ENCODE data around the gene UTP20. TPM values are rescaled to one million over a fixed set of nuclear protein-coding genes. Genes with fewer than 3 reads are reported as not detected.

The UTP20 gene
- polyA plus RNA-seq, 1 experiment, result 14.5 TPM

- H3K4me3 ChIP-seq (ENCODE audit: low read depth, low read length), result no peak overlapping the region
- ChIA-PET CTCF (no interaction called here), POLR2A (no interaction called here)
- no peaks in the 10 kb centered on the region for H3K9me3 ChIP-seq (ENCODE audit: control insufficient read depth, insufficient read depth, low read length)
- DNase-seq (ENCODE audit: low read depth, low spot score), result no peak
- no peaks in the 10 kb centered on the region for H3K27me3 ChIP-seq (ENCODE audit: control insufficient read depth, insufficient read depth, low read length)
- TF ChIP-seq CTCF (IDR thresholded peaks at IDR 0.05; ENCODE audit: low read depth, low read length), result no peak
- no peak overlapping the region for H3K27ac ChIP-seq (ENCODE audit: low read depth, low read length)
Observed at GRCh38 chr12:101424620-101425019, 144.7 kb downstream of the UTP20 start.

DNA sequence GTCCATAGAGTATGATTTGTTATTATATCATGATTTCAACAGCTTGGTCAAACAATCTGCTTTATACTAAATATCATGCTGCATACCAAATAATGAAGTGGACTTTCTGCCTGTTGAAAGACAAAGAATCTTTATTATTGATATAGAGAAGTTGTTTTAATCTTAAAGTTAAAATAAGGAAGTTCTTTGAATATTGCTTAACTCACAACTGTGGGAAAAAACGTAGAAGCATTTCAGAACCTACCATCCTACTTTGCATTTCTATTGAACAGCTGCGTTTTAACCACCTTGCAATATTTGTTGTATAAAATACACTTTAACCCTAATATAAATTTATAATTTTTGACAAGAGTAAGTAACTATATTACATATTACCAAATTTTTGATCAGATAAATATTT lies 150.6 kb downstream of the UTP20 start:
- POLR2A ChIA-PET, result no interaction called here

GRCh38 chr12:101436136-101436535 lies 156.2 kb downstream of the UTP20 start:
- no peak for DNase-seq (ENCODE audit: low read depth, low spot score)
- H3K4me3 ChIP-seq (ENCODE audit: low read depth, low read length), result no peak overlapping the region
- no peaks in the 10 kb centered on the region for H3K9me3 ChIP-seq (ENCODE audit: control insufficient read depth, insufficient read depth, low read length)
- no peaks in the 10 kb centered on the region for H3K27me3 ChIP-seq (ENCODE audit: control insufficient read depth, insufficient read depth, low read length)
- H3K27ac ChIP-seq (ENCODE audit: low read depth, low read length), result no peak overlapping the region
- TF ChIP-seq CTCF (IDR thresholded peaks at IDR 0.05; ENCODE audit: low read depth, low read length), result no peak
- ChIA-PET CTCF (no interaction called here), POLR2A (no interaction called here)

More for the DNA sequence above, 150.6 kb downstream of the UTP20 start:
- CTCF ChIA-PET, result interaction anchor here (1.2 to 1.4 kb wide), 2 partner anchors 16 to 410 kb away, joined by 3 to 4 read pairs; no protein-coding TSS in a partner anchor
- Histone ChIP-seq H3K4me3 (ENCODE audit: low read depth, low read length) (no peak overlapping the region), H3K9me3 (ENCODE audit: control insufficient read depth, insufficient read depth, low read length) (no peaks in the 10 kb centered on the region), H3K27me3 (ENCODE audit: control insufficient read depth, insufficient read depth, low read length) (no peaks in the 10 kb centered on the region), H3K27ac (ENCODE audit: low read depth, low read length) (no peak overlapping the region)
- TF ChIP-seq CTCF (IDR thresholded peaks at IDR 0.05; ENCODE audit: low read depth, low read length), result no peak
- no peak for DNase-seq (ENCODE audit: low read depth, low spot score)

Small RNA genes lying within 50 kb of the gene (small RNA-seq; reads per million reads assigned to genes)
- gene RNU6-1068P (ENCODE audit: insufficient read length, low read depth) (not detected), gene RPS27P23 (ENCODE audit: insufficient read length, low read depth) (not detected)

Other genes starting within 250 kb of the UTP20 start
- gene SLC5A8, start 69.9 kb upstream of the UTP20 start, polyA plus RNA-seq (2011; rRNA removed), result not detected in 2 replicates
- 171 and 204 TPM in 2 replicates for gene ARL1, start 127.7 kb downstream of the UTP20 start, polyA plus RNA-seq (2011; rRNA removed)
- not detected in 2 replicates for gene SPIC, start 195.2 kb downstream of the UTP20 start, polyA plus RNA-seq (2011; rRNA removed)